DOHH2 (cell line): ENCODE data around the gene USP12.

Experiments
- H3F3A ChIP-seq: fragments of 200-600 bp; sonication (generic), shearing (Covaris generic); 2 replicates; pipeline ENCODE4 v1.6.0; 2016; ENCODE audit warnings: antibody characterized with exemption, mild to moderate bottlenecking; ENCODE audit not compliant: control insufficient read depth, insufficient read depth
- H3K27ac ChIP-seq: fragments of 200-600 bp; sonication (generic); 2 replicates; pipeline ENCODE4 v1.5.1; 2014; ENCODE audit warnings: low read depth, mild to moderate bottlenecking, low read length, moderate library complexity
- H3K27me3 ChIP-seq: fragments of 200-600 bp; sonication (generic); 2 replicates; pipeline ENCODE4 v1.6.1; 2014; ENCODE audit warnings: mild to moderate bottlenecking, low read length, mixed read lengths; ENCODE audit not compliant: control insufficient read depth
- H3K36me3 ChIP-seq: fragments of 200-600 bp; sonication (generic); 2 replicates; pipeline ENCODE4 v1.6.1; 2014; ENCODE audit warnings: mild to moderate bottlenecking, low read length, moderate library complexity, mixed read lengths; ENCODE audit not compliant: control insufficient read depth
- H3K4me1 ChIP-seq: fragments of 200-600 bp; sonication (generic); 2 replicates; pipeline ENCODE4 v1.6.1; 2014; ENCODE audit warnings: mild to moderate bottlenecking, low read length, mixed read lengths; ENCODE audit not compliant: control insufficient read depth
- H3K4me2 ChIP-seq: fragments of 200-600 bp; sonication (generic); 2 replicates; pipeline ENCODE4 v1.6.0; 2014; ENCODE audit warnings: mild to moderate bottlenecking, low read length, moderate library complexity
- H3K4me3 ChIP-seq: fragments of 200-600 bp; sonication (generic); 2 replicates; pipeline ENCODE4 v1.5.1; 2014; ENCODE audit warnings: mild to moderate bottlenecking, low read length, mixed read lengths
- H3K79me2 ChIP-seq: fragments of 200-600 bp; sonication (generic); 2 replicates; pipeline ENCODE4 v1.6.1; 2014; ENCODE audit warnings: mild to moderate bottlenecking, low read length, mixed read lengths; ENCODE audit not compliant: control insufficient read depth
- H3K9me2 ChIP-seq: fragments of 200-600 bp; sonication (generic); replicated peaks from 2 replicates; pipeline ENCODE4 v1.6.1; 2014; ENCODE audit warnings: mild to moderate bottlenecking, low read length, mixed read lengths; ENCODE audit not compliant: control insufficient read depth
- H3K9me3 ChIP-seq: fragments of 200-600 bp; sonication (generic); 2 replicates; pipeline ENCODE4 v1.6.1; 2014; ENCODE audit warnings: antibody characterized with exemption, low read length, mixed read lengths; ENCODE audit not compliant: control insufficient read depth, insufficient read depth
- H4K20me1 ChIP-seq: fragments of 200-600 bp; sonication (generic); 2 replicates; pipeline ENCODE4 v1.6.0; 2014; ENCODE audit warnings: low read depth, mild to moderate bottlenecking, antibody characterized with exemption, low read length, moderate library complexity; ENCODE audit not compliant: control insufficient read depth, insufficient read depth
- CTCF ChIP-seq: fragments of 200-600 bp; sonication (generic); IDR thresholded peaks from one replicate; pipeline ENCODE4 v1.5.1; 2014; ENCODE audit warnings: antibody characterized with exemption, mild to moderate bottlenecking, low read depth, low read length; ENCODE audit not compliant: poor library complexity, severe bottlenecking
- EZH2phosphoT487 ChIP-seq: fragments of 200-600 bp; sonication (generic); IDR thresholded peaks from 2 replicates; pipeline ENCODE4 v1.6.1; 2017; ENCODE audit warnings: borderline replicate concordance, mild to moderate bottlenecking, antibody characterized with exemption, low read length, moderate library complexity, mixed read lengths

The USP12 gene

GRCh38 chr13:27182054-27182453 is 10.4 kb upstream of the USP12 start:
- H3F3A ChIP-seq, result peaks cover 5% of the 10 kb centered on the region
- H3K27ac ChIP-seq, result no peak overlapping the region
- H3K79me2 ChIP-seq, result no peaks in the 10 kb centered on the region
- no peak for TF ChIP-seq CTCF
- TF ChIP-seq EZH2phosphoT487, result no peak
- H3K9me3 ChIP-seq, result no peaks in the 10 kb centered on the region
- peaks cover 14% of the 10 kb centered on the region for H3K4me1 ChIP-seq
- no peaks in the 10 kb centered on the region for H3K27me3 ChIP-seq
- no peaks in the 10 kb centered on the region for H3K9me2 ChIP-seq
- H4K20me1 ChIP-seq, result no peaks in the 10 kb centered on the region
- no peak overlapping the region for H3K4me2 ChIP-seq
- H3K4me3 ChIP-seq, result no peak overlapping the region
- no peaks in the 10 kb centered on the region for H3K36me3 ChIP-seq

- no peaks in the 10 kb centered on the region for H4K20me1 ChIP-seq
- H3K9me2 ChIP-seq, result no peaks in the 10 kb centered on the region
- no peak for TF ChIP-seq EZH2phosphoT487
- TF ChIP-seq CTCF, result peak; percentile 41
- H3K9me3 ChIP-seq, result no peaks in the 10 kb centered on the region
- H3K4me1 ChIP-seq, result peaks cover 46% of the 10 kb centered on the region
- H3K27me3 ChIP-seq, result no peaks in the 10 kb centered on the region
- H3K79me2 ChIP-seq, result no peaks in the 10 kb centered on the region
- peak overlapping the region; percentile 22 for H3K27ac ChIP-seq
- H3F3A ChIP-seq, result peaks cover 18% of the 10 kb centered on the region
- H3K4me2 ChIP-seq, result peak overlapping the region; percentile 57
- H3K36me3 ChIP-seq, result no peaks in the 10 kb centered on the region
- H3K4me3 ChIP-seq, result no peak overlapping the region
Measured at GRCh38 chr13:27177852-27178251, 6.2 kb upstream of the USP12 start.

- peak overlapping the region; percentile 40 for H3K4me3 ChIP-seq
- H3K4me1 ChIP-seq, result peaks cover 52% of the 10 kb centered on the region
- TF ChIP-seq EZH2phosphoT487 (no peak), CTCF (no peak)
- H3K9me3 ChIP-seq, result no peaks in the 10 kb centered on the region
- H3K79me2 ChIP-seq, result no peaks in the 10 kb centered on the region
- peak overlapping the region; percentile 40 for H3K27ac ChIP-seq
- H4K20me1 ChIP-seq, result no peaks in the 10 kb centered on the region
- peak overlapping the region; percentile 57 for H3K4me2 ChIP-seq
- H3K9me2 ChIP-seq, result no peaks in the 10 kb centered on the region
- peaks cover 18% of the 10 kb centered on the region for H3F3A ChIP-seq
- H3K36me3 ChIP-seq, result no peaks in the 10 kb centered on the region
- no peaks in the 10 kb centered on the region for H3K27me3 ChIP-seq
Measured at GRCh38 chr13:27176470-27177410, 5.1 kb upstream of the USP12 start.
